ENCODE measurements around the gene RER1.
A peak's percentile ranks its signal among the peaks of the same experiment; 100 is the strongest.

The RER1 gene

DNA sequence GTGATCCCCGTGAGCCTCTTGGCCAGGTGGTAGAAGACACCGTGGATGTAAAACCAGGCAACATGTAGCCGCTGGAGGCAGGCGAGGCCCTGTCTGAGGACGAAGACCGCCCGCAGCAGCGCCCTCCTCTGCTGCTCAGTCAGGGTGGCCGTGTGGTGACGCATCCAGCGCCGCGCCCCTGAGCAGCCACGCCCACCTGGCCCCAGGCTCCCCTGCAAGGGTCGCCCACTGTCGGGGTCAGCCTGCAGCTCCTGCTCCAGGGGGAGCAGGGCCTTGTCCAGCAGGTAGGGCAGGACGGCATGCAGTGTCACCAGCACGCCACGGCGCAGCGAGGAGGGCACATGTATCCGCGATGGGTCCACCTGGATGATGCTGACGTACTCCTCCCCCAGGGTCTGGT, 16.8 kb downstream of the RER1 start:
- Histone ChIP-seq H3K4me1 (ENCODE audit: control insufficient read depth in 1 of 2, insufficient read depth in 2 of 2, low read length in 2 of 2) (peaks cover 12 to 17% of the 10 kb centered on the region in 2 experiments), H2AFZ (ENCODE audit: insufficient read depth, low read length, poor library complexity) (no peak overlapping the region), H3K23ac (ENCODE audit: low read length) (no peak overlapping the region), H3K4ac (ENCODE audit: low read depth, low read length) (no peak overlapping the region), H3K9me3 (ENCODE audit: insufficient read depth, low read depth, low read length) (no peaks in the 10 kb centered on the region), H2BK12ac (ENCODE audit: low read length) (no peak overlapping the region), H3K9ac (ENCODE audit: low read length) (no peak overlapping the region), H3K36me3 (ENCODE audit: control insufficient read depth in 1 of 2, insufficient read depth in 2 of 2, low read length in 2 of 2) (peaks cover 53% of the 10 kb centered on the region in 2 experiments), H3K4me2 (ENCODE audit: low read length) (no peak overlapping the region), H4K12ac (ENCODE audit: low read depth, low read length) (no peak overlapping the region), H2BK5ac (ENCODE audit: low read depth, low read length, poor library complexity) (no peak overlapping the region), H3K14ac (ENCODE audit: low read length) (no peak overlapping the region), H3K27ac (ENCODE audit: low read depth, low read length) (no peak overlapping the region), H4K91ac (ENCODE audit: low read depth, low read length) (no peak overlapping the region), H2AK5ac (ENCODE audit: low read length) (no peak overlapping the region), H3K27me3 (ENCODE audit: insufficient read depth, low read length) (no peaks in the 10 kb centered on the region), H3K79me1 (ENCODE audit: low read length) (peaks cover 12% of the 10 kb centered on the region), H3K79me2 (ENCODE audit: control insufficient read depth, insufficient read depth, low read length, poor library complexity) (peaks cover 9% of the 10 kb centered on the region), H4K8ac (ENCODE audit: low read depth, low read length) (no peak overlapping the region), H3K18ac (ENCODE audit: low read length) (no peak overlapping the region), H2BK120ac (ENCODE audit: insufficient read depth, low read length, poor library complexity) (no peak overlapping the region), H3K4me3 (ENCODE audit: low read depth, low read length) (peak overlapping the region; percentile 13)
- DNase-seq, result peak in 1 of 2 donors; percentile 20
- no CpG with 5 or more reads among the region's 24 CpGs for WGBS (ENCODE audit: extremely low coverage, insufficient coverage, insufficient read length)

- no CpG with 5 or more reads among the region's 13 CpGs for WGBS (ENCODE audit: extremely low coverage, insufficient coverage, insufficient read length)
- H3K4me2 ChIP-seq (ENCODE audit: low read length), result no peak overlapping the region
- H3K4me3 ChIP-seq (ENCODE audit: low read depth, low read length), result no peak overlapping the region
These were observed 17.2 kb downstream of the RER1 start for GRCh38 chr1:2408859-2409276.

DNA sequence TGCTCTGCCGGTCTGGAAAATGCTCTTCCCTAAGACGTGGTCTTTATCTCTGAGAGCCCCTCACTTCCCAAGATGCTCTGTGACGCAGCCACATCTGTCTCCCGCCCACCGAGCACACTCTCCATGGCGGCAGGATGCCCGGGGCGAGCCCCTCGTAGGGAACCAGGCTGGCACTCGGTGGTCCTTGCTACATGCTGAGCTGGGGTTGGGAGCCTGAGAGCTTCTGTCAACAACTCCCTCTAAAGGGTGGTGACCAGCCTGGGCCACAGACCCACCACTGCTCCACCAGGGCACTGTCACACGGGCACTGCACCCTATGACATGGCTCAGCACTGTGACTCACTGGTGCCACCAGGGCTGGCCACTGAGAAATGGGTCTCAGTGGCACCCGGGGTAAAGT, 18.1 kb downstream of the RER1 start:
- Histone ChIP-seq H2BK120ac (ENCODE audit: insufficient read depth, low read length, poor library complexity) (no peak overlapping the region), H3K14ac (ENCODE audit: low read length) (no peak overlapping the region), H3K18ac (ENCODE audit: low read length) (no peak overlapping the region), H3K9ac (ENCODE audit: low read length) (no peak overlapping the region), H2AK5ac (ENCODE audit: low read length) (no peak overlapping the region), H2BK12ac (ENCODE audit: low read length) (no peak overlapping the region), H3K79me2 (ENCODE audit: control insufficient read depth, insufficient read depth, low read length, poor library complexity) (peaks cover 9% of the 10 kb centered on the region), H3K27me3 (ENCODE audit: insufficient read depth, low read length) (no peaks in the 10 kb centered on the region), H3K23ac (ENCODE audit: low read length) (no peak overlapping the region), H3K4me2 (ENCODE audit: low read length) (no peak overlapping the region), H3K27ac (ENCODE audit: low read depth, low read length) (no peak overlapping the region), H2BK5ac (ENCODE audit: low read depth, low read length, poor library complexity) (no peak overlapping the region), H3K4ac (ENCODE audit: low read depth, low read length) (no peak overlapping the region), H2AFZ (ENCODE audit: insufficient read depth, low read length, poor library complexity) (no peak overlapping the region), H3K79me1 (ENCODE audit: low read length) (peaks cover 12% of the 10 kb centered on the region), H3K4me1 (ENCODE audit: control insufficient read depth in 1 of 2, insufficient read depth in 2 of 2, low read length in 2 of 2) (peaks cover 12 to 20% of the 10 kb centered on the region in 2 experiments), H3K36me3 (ENCODE audit: control insufficient read depth in 1 of 2, insufficient read depth in 2 of 2, low read length in 2 of 2) (peaks cover 41 to 42% of the 10 kb centered on the region in 2 experiments), H3K9me3 (ENCODE audit: insufficient read depth, low read depth, low read length) (no peaks in the 10 kb centered on the region), H4K8ac (ENCODE audit: low read depth, low read length) (no peak overlapping the region), H3K4me3 (ENCODE audit: low read depth, low read length) (no peak overlapping the region), H4K12ac (ENCODE audit: low read depth, low read length) (no peak overlapping the region), H4K91ac (ENCODE audit: low read depth, low read length) (no peak overlapping the region)
- DNase-seq, result no peak
- WGBS (ENCODE audit: extremely low coverage, insufficient coverage, insufficient read length), result no CpG with 5 or more reads among the region's 12 CpGs

More at GRCh38 chr1:2408859-2409276, 17.2 kb downstream of the RER1 start:
- Histone ChIP-seq H3K27ac (ENCODE audit: low read depth, low read length) (no peak overlapping the region), H4K91ac (ENCODE audit: low read depth, low read length) (peak overlapping the region; percentile 17), H2BK120ac (ENCODE audit: insufficient read depth, low read length, poor library complexity) (no peak overlapping the region), H2BK12ac (ENCODE audit: low read length) (no peak overlapping the region), H2AFZ (ENCODE audit: insufficient read depth, low read length, poor library complexity) (no peak overlapping the region), H3K18ac (ENCODE audit: low read length) (no peak overlapping the region), H3K79me2 (ENCODE audit: control insufficient read depth, insufficient read depth, low read length, poor library complexity) (peaks cover 9% of the 10 kb centered on the region), H3K9ac (ENCODE audit: low read length) (no peak overlapping the region), H3K4ac (ENCODE audit: low read depth, low read length) (no peak overlapping the region), H4K8ac (ENCODE audit: low read depth, low read length) (no peak overlapping the region), H2AK5ac (ENCODE audit: low read length) (no peak overlapping the region), H4K12ac (ENCODE audit: low read depth, low read length) (no peak overlapping the region), H3K14ac (ENCODE audit: low read length) (no peak overlapping the region), H3K23ac (ENCODE audit: low read length) (no peak overlapping the region), H3K9me3 (ENCODE audit: insufficient read depth, low read depth, low read length) (no peaks in the 10 kb centered on the region), H3K36me3 (ENCODE audit: control insufficient read depth in 1 of 2, insufficient read depth in 2 of 2, low read length in 2 of 2) (peaks cover 50 to 51% of the 10 kb centered on the region in 2 experiments), H2BK5ac (ENCODE audit: low read depth, low read length, poor library complexity) (no peak overlapping the region), H3K4me1 (ENCODE audit: control insufficient read depth in 1 of 2, insufficient read depth in 2 of 2, low read length in 2 of 2) (peaks cover 15 to 20% of the 10 kb centered on the region in 2 experiments), H3K27me3 (ENCODE audit: insufficient read depth, low read length) (no peaks in the 10 kb centered on the region), H3K79me1 (ENCODE audit: low read length) (peaks cover 12% of the 10 kb centered on the region)
- no peak for DNase-seq

GRCh38 chr1:2411801-2412394, 20.3 kb downstream of the RER1 start:
- Histone ChIP-seq H3K18ac (ENCODE audit: low read length) (peak overlapping the region; percentile 85), H4K8ac (ENCODE audit: low read depth, low read length) (peak overlapping the region; percentile 96), H3K4me1 (ENCODE audit: control insufficient read depth in 1 of 2, insufficient read depth in 2 of 2, low read length in 2 of 2) (peaks cover 14 to 20% of the 10 kb centered on the region in 2 experiments), H3K14ac (ENCODE audit: low read length) (peak overlapping the region; percentile 91), H3K4me2 (ENCODE audit: low read length) (peak overlapping the region; percentile 71), H3K27me3 (ENCODE audit: insufficient read depth, low read length) (no peaks in the 10 kb centered on the region), H2BK120ac (ENCODE audit: insufficient read depth, low read length, poor library complexity) (peak overlapping the region; percentile 70), H2BK5ac (ENCODE audit: low read depth, low read length, poor library complexity) (peak overlapping the region; percentile 49), H3K23ac (ENCODE audit: low read length) (no peak overlapping the region), H3K79me1 (ENCODE audit: low read length) (peaks cover 12% of the 10 kb centered on the region), H3K9ac (ENCODE audit: low read length) (peak overlapping the region; percentile 89), H4K12ac (ENCODE audit: low read depth, low read length) (peak overlapping the region; percentile 89), H3K4ac (ENCODE audit: low read depth, low read length) (peak overlapping the region; percentile 30), H3K4me3 (ENCODE audit: low read depth, low read length) (peak overlapping the region; percentile 98), H3K36me3 (ENCODE audit: control insufficient read depth in 1 of 2, insufficient read depth in 2 of 2, low read length in 2 of 2) (peaks cover 23% of the 10 kb centered on the region in 2 experiments), H4K91ac (ENCODE audit: low read depth, low read length) (peak overlapping the region; percentile 92), H2BK12ac (ENCODE audit: low read length) (peak overlapping the region; percentile 16), H2AK5ac (ENCODE audit: low read length) (peak overlapping the region; percentile 84), H3K27ac (ENCODE audit: low read depth, low read length) (peak overlapping the region; percentile 40), H3K9me3 (ENCODE audit: insufficient read depth, low read depth, low read length) (no peaks in the 10 kb centered on the region), H2AFZ (ENCODE audit: insufficient read depth, low read length, poor library complexity) (peak overlapping the region; percentile 91), H3K79me2 (ENCODE audit: control insufficient read depth, insufficient read depth, low read length, poor library complexity) (peaks cover 9% of the 10 kb centered on the region)
- WGBS (ENCODE audit: extremely low coverage, insufficient coverage, insufficient read length), result no CpG with 5 or more reads among the region's 38 CpGs
- DNase-seq, result peak in 1 of 2 donors; percentile 14
